HG03558 (cell line): ENCODE measurements around the gene UQCRC1.

Experiments
- ATAC-seq: cut with Tn5 transposase; IDR thresholded peaks from one replicate; pipeline ENCODE4 v1.9.1; 2021; ENCODE audit warnings: moderate number of reproducible peaks; ENCODE audit not compliant: unreplicated experiment; ENCODE audit errors: extremely low read depth

The UQCRC1 gene

GRCh38 chr3:48609088-48610005 lies at the start of gene UQCRC1:
TSS of gene UQCRC1 (minus strand) at chr3:48609646. CDS start at chr3:48609620, 26 bp downstream.
- peak; percentile 95 for ATAC-seq

DNA sequence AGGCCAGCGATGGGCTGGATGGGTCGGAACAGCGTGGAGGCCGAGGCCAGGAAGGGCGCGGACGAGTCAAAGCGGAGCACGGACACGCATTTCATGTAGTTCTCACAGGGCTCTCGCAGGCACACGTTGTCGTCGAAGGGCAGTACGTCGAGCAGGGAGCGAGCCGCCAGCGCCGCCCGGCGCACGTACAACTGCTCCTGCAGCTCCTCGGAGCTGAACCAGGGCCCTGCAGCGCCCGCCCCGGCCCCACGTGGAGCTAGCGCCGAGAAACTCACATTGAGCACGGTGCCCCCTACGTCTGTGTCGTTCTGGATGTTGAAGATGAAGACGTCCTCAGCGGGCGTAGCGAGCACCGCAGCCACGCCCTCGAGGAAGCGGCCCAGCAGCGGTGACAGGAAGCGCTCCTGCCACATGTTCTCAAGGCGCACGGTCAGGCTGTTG lies 47.4 kb upstream of the UQCRC1 start:
- no peak for ATAC-seq

- no peak for ATAC-seq
Measured at GRCh38 chr3:48656061-48656840, 46.8 kb upstream of the UQCRC1 start.

GRCh38 chr3:48655606-48656005 lies 46.2 kb upstream of the UQCRC1 start:
- ATAC-seq, result no peak

DNA sequence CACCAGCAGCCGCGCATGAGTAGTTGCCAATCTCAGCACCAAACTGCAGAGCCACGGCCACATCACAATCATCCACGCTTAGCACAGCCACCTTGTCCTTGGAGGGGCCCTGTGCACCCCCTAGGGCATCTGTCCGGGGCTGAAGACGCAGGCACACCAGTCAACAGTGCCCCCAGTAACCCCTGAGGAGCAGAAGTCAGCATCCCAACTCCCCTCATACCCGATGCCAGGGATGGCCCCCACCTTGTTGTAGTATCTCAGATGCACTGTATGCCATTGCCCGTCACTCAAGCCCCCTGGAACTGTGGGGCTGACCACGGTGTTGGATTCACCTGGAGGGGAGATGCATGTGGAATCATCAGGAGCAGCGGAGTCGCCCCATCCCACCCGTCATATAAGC lies 45.6 kb upstream of the UQCRC1 start:
- no peak for ATAC-seq

- ATAC-seq, result no peak
Measured at GRCh38 chr3:48652923-48653715, 43.7 kb upstream of the UQCRC1 start.

- ATAC-seq, result no peak
Measured at GRCh38 chr3:48651771-48652170, 42.3 kb upstream of the UQCRC1 start.

DNA sequence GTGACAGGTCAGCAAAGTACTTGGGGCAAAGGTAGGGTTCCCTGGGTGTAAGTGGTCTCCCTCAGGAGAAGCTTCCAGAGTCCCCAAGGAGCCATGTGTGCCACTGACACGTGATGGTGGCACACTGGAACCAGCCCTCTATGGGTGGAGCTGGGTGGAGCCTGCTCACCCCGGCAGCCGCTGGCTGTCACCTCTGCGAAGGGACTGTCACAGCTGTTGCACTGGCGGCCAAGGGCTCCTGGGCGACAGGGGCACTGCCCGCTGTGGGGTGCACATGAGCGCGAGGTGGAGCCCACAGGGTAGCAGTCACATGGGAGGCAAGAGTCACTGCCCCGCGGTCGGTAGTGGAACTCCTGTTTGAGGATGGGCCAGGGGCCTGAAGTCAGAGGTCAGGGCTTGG lies 41.3 kb upstream of the UQCRC1 start:
- ATAC-seq, result no peak

DNA sequence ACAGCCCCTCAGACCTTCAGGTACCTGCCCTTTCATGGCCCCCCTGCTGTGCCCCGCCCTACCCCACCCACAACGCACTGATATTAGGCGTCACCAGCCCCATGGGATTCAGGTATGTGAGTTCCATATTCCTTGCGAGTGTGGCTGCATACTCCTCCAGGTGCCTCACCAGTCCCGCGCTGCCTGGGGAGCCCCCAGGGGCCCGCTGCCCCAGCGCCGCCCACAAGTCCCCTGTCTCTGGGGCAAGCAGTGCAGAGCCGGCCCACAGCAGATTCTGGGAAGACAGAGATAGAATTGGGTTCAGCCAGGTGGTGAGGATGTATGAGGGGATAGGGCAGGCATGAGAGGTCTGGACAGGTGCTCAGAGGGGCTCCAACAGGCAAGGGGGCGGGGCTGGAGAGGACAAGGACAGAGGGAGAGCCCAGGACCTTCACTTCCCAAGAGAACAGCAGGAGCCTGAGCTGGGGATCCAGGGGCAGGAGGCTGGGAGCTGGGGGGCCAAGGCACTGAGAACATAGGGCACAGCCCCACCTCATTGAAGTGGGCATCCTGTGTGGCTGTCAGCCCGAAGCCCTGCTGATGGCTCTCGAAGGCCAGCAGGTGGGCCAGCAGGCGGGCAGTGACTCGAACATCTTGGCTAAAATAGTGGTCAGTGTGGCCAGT lies 38.9 kb upstream of the UQCRC1 start:
- no peak for ATAC-seq

DNA sequence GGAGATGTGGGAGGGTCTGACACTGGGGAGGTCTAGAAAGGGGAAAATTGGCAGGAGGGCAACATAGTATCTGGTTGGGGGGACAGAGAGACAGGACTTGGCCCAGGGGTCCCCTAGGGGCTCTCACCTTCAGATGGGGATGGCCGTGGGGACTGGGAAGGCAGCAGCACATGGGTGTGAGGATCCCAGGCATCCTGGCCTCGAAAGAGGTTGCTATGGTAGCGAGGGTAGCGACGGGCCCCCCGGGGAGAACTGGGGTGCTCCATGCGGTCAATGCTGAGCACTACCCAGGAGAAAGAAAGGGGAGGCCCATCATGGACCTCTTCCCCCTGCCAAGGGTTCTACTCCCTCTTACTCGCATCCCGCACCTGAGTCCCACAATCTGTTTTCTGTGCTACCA lies 38.3 kb upstream of the UQCRC1 start:
- no peak for ATAC-seq

DNA sequence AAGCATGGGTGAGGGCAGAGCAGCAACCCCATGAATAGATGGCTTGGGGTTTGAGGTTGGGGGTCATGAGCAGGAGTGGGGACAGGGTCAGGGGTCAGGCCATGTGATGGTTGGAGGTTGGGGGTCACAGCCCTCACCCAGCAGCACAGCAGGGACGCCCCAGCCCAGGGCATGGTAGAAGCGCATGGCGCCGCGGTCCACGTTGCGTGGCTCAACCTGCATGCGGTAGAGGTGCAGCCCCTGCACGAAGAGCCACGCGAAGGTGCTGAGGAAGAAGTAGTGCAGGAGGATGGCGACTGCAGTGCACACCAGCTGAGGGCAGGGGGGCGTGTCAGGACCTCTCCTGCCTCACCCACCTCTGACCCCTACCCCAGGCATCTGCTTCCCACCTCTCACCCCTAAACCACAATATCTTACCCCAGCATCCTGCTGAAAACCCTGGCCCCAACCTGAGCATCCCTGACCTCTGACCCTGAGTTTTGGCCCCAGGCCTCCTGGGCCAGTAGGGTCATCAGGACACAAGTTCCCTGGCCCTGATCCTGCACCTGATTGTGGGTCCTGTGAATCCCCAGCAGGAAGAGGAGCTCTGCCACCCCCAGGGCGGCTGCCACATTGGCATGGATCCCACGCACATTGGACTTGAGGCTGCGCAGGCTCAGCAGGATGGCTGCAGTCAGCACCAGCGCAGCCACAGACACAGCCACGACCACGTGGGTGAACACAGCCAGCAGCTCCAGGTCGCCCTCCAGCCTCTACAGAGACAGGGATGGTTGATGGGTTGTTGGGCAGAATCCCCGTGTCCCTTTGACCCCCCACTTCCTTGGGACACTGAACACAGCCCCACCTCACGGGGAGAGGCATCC lies 35.7 kb upstream of the UQCRC1 start:
- no peak for ATAC-seq

- ATAC-seq, result no peak
Measured at GRCh38 chr3:48642605-48643004, 33.2 kb upstream of the UQCRC1 start.

- ATAC-seq, result no peak
Measured at GRCh38 chr3:48641396-48641795, 31.9 kb upstream of the UQCRC1 start.

DNA sequence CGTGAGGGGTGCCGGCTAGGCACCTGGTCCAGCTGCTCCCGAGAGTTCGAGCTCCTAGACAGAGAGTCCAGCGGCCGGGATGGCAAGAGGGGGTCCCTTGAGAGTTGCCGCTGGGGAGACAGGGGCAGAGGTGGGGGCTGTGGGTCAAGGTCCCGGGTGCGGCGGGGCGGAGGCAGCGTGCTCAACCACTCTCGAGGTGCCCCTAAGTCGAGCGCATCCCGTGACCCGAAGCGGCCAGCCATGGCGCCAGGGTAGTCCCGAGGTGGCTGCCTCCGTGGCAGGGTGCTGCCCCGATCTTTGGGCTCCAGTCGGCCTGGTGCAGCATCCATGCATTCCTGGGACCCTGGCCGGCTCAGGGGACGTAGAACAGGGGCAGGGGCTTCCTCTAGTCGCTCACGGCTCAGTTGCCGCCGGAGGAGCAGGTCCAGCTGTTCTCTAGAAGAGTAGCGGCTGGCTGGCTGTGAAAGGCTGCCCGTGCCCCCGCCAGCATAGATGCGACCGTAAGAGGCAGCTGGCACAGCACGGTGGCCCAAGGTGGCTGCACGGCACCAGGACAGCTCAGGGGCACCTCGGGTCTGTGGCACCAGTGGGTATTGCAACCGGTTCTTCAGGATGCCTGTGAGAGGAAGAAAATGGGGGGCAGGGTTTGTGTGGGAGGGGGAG lies 30.6 kb upstream of the UQCRC1 start:
- no peak for ATAC-seq

- ATAC-seq, result no peak
Measured at GRCh38 chr3:48637305-48637704, 27.9 kb upstream of the UQCRC1 start.

DNA sequence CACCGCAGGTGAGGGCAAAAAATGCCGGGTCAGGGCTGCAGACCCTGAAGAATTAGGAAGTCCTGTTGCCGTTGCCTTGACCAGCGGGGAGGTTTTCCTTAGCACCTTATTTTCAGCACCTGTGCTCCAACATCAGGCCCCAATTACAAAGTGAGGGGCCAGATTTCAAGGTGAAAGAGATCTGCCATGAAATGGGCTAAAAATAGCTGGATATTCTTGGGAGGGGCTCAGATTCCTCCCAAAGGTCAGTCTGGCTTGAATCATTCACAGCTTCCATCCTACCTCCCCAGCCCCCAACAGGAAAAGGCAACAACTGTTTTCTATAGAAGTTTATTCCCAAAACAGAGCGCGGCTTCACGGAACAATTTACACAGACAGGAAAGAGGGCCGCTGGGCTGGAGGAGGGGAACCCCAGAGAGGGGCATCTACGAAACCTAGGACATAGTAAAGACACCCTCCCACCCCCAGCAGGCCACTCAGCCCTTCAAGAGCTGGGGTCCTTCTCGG lies 26.8 kb upstream of the UQCRC1 start:
- ATAC-seq, result no peak

- peak; percentile 63 for ATAC-seq
Measured at GRCh38 chr3:48635222-48636021, 26.0 kb upstream of the UQCRC1 start, which contains the start of gene SLC26A6. TSS of gene SLC26A6 (minus strand) at chr3:48635461. CDS start at chr3:48635393, 68 bp downstream.
